NCI-H510A (cell line): ENCODE results near the gene SRSF10.
"Not testable (repeated sequence)": the region's sequence is repeated elsewhere in the genome, so short reads cannot be mapped to it uniquely, and the experiment has no call there.

ENCODE experiments used
- DNase-seq: peaks from one replicate; lab custom pipeline; 2025; lab: John Stamatoyannopoulos, UW

The SRSF10 gene

DNA sequence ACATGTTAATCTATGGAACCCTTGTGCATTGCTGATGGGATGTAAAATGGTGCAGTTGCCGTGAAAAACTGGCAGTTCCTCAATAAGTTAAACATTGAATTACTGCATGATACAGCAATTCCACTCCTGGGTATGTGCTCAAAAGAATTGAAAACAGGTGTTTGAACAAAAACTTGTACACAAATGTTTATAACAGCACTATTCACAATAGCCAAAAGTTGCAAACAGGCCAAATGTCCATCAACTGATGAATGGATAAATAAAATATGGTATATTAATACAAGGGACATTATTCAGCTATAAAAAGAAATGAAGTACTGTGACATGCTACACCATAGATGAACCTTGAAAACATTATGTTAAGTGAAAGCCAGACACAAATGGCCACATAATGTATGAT lies 17.7 kb upstream of the SRSF10 start:
- DNase-seq = no peak

DNA sequence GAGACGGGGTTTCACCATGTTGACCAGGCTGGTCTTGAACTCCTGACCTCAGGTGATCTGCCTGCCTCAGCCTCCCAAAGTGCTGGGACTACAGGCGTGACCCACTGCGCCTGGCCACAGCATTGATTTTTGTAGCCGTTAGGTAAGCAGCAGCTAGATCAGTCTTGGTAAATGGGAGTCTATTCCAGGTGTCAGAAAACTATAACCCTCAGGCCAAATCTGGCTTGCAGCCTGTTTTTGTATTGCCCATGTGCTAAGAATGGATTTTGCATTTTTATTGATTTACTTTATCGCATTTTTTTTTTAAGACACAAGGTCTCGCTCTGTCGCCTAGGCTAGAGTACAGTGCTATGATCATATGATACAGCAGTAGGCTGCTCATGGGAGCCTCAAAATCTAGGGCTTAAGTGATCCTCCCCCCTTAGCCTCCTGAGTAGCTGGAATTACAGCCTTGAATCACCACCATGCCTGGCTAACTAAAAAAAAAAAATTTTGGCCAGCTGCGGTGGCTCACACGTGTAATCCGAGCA lies 16.6 kb upstream of the SRSF10 start:
- no peak for DNase-seq

DNA sequence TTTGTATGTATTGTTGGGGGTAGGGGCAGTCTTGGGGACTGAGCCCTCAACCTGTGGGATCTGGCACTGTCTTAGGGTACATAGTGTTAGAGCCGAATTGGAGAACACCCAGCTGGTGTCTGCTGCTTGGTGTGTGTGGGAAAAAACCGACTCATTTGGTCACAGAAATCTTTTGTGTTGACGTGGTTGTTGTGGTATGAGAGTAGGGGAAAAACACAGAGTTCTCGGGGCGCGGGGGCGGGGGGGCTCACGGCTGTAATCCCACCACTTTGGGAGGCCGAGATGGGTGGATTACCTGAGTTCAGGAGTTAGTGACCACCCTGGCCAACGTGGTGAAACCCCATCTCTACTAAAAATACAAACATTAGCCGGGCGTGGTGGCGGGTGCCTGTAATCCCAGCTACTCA lies 15.3 kb upstream of the SRSF10 start:
- DNase-seq = no peak

DNA sequence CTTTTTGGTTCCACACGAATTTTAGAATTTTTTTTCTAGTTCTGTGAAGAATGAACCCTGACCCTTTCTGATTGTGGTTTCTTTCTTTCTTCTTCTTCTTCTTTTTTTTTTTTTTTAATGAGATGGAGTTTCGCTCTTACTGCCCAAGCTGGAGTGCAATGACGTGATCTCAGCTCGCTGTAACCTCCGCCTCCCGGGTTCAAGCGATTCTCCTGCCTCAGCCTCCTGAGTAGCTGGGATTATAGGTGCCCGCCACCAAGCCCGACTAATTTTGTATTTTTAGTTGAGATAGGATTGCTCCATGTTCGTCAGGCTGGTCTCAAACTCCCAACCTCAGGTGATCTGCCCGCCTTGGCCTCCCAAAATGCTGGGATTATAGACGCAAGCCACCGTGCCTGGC lies 11.9 kb upstream of the SRSF10 start:
- DNase-seq = not testable (repeated sequence)

DNA sequence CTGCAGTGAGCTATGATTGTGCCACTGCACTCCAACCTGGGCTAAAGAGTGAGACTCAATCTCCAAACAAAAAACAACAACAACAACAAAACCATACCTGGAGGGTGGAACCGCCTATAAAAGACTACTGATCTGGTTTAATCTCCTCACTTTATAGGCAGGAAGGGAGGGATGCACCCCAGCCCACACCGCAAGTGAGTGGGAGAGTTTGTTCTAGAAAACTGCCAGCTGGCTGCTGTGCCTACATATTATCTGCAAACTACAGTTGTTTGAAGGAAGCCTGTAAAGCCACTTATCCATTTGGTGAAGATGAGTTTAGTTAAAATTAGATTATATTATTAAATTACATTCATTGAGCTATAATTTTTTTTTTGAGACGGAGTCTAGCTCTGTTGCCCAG lies 9.1 kb upstream of the SRSF10 start:
- DNase-seq = no peak

DNA sequence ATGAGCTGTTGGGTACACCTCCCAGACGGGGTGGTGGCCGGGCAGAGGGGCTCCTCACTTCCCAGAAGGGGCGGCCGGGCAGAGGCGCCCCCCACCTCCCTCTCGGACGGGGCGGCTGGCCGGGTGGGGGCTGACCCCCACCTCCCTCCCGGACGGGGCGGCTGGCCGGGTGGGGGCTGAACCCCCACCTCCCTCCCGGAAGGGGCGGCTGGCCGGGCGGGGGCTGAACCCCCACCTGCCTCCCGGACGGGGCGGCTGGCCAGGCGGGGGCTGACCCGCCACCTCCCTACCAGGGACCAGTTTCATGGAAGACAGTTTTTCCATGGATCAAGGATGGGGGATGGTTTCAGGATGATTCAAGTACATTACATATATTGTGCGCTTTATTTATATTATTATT lies 6.9 kb upstream of the SRSF10 start:
- not testable (repeated sequence) for DNase-seq

DNA sequence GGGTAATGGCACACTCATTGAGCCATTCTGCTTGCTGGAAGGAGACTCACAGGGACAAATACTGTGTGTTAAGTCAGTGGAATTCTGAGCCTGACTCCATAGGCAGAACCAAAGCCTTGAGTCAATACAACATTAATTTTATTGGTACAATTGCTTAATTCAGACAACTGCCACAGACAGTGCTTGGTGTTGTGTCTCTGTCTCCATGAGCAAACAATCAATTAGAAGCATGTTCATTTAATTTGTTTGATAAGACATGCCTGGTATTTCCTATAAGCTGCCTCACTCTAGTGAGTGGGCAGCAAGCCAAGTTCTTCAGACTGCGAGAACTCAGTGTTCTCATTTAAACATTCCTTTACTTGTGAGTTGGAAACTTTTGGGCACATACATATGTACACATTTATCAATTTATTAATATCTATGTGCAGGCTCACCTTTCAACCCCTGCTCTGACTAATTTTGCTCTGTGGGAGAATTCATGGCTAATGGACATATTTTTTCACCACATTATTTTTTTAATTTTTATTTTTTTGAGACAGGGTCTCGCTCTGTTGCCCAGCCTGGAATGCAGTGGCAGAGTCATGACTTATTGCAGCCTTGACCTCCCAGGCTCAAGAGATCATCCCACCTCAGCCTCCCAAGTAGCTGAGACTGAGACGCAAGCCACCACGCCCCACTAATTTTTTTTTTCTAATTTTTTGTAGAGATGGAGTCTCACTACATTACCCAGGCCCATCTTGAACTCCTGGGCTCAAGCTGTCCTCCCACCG lies 4.5 kb upstream of the SRSF10 start:
- no peak for DNase-seq

DNA sequence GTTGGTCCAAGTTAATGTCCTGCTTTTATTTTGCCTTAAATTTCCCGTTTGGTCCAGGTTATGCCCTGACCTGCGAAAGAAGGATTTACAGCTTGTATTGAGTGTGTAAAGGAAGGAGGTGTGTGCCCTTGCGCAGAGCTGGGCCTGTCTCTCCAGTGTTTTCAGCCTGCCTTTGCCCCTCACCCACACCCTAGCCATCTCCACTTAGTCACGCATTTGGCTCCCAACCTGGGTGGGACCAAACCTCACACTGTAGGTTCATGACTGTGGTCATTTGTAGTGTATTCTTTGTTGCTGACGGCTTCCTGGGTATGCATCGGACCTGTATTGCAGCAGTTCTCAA lies 572 bp upstream of the SRSF10 start:
- DNase-seq = peak; percentile 37

DNA sequence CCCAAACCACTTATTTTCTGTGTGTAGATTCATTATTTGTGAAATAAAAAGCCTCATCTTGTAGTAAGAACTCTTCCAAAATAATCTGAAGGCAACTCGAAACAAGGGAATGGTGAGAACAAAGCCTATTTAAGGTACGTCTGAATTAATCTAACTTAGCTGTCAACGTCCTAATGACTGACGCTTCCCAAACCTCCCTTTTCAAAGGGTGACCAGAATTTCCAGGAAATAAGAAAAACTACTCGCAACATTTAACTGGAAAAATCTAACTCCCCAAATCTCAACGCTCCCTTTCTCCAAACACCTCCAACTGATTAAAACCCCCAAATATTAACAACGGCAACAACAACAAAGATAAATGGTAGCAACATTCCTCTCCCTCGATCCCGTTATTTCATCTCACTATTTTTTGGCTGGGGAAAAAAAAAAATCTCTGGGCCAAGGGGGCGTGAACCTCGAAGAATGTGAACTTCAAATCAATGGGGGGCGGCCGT lies 693 bp downstream of the SRSF10 start:
- DNase-seq = no peak

DNA sequence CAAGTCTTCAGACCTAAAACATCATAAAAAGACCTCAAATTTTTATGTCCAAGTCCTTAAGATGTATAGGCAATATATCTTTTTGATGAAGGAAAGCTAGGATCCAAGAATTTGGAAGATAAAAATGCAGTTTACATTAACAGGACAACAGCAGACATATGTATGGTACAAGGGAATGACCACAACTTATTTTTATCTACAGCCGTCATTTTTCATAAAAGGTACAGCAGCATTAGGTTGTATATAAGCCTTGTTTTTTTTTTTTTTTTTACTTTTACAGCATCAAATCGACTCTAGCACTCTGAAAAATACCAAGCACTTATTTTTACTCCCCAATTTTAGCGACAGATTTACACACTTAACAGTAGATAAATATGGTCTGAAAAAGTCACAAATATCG lies 1.3 kb downstream of the SRSF10 start:
- DNase-seq = no peak

DNA sequence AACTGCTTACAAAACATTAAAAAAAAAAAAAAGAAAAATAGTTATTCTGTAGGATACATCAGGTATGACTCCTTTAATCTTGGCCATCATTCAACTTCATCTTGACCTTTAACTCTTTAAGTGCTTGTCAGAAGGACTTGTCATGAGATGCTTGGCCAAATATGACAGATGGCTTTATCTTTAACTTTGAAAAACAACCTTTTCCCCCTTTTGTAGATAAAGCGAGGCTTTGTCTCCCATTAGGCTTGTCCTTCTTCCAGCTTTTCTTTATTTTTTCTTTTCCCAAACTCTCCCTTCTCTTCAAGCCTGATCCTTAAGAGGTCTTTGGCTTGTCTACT lies 2.3 kb downstream of the SRSF10 start:
- no peak for DNase-seq

DNA sequence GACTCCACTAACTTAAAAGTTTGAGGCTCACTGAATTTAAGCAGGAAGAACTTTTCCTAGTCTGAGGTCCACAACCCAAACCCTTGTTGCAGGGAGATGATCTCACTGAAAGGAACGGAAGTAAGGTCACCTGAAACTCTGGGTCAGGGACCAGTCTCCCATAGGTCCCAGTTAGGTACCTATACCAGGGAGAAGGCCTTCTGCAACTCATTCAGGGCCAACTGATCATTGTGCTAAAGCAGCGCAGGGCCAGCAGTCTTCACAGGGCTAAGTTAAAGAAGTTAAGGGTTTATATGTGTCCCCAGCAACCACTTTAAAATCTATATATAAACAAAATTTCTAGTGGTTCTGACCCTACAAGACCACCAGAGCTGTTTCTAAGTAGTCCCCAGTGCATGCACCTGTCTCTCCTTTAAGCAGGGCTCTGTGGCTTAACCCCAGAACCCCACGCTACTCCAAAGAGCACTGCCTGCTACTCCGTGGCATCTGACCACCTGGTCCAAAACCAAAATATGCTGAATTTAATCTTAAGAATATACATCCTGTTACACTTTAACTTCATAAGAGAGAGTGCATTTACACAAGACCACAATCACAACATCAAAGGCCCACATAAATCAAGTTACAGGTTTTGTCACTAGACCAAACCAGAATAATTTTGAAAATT lies 2.8 kb downstream of the SRSF10 start:
- DNase-seq = no peak

DNA sequence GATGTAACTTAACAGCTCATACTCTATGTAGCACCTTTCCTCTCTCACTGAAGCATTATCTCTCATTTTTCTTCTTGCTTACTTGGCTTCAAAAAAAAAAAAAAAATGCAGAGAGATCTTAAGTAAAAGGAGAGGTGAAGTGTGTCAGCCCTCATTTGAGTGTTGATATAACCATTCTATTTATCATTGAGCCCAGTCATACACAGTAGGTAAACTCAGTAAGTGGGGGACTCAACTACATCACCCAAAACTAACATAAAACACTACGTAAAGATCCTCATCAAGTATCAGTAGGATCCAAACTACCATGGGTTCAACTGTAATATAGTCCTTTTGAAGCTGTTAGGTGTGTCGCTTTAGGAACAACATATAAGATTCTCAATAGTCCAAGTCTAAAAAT lies 12.3 kb downstream of the SRSF10 start:
- DNase-seq = no peak

DNA sequence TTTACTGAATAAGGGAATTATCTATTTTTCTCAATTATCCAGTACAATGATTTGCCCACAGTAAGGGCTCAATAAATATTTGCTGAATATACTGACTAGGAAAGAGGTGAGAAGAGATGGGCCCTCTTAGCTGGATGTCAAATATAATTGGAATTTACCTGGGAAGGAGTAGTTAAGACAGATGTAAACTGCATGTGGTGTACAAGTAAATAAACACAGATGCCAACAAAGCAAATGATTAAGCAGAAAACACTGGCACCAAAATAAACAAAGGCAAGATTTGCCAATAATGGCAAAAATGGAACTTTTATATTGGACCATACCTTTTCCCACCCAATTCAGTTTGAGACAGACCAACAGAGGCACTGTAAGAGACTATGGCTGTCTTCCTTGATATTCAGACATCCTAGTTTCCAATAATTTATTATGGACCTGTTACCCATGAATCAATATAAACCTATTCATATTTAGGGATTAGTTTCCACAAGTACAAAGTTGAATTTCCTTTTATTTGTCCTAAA lies 13.1 kb downstream of the SRSF10 start:
- DNase-seq = no peak

DNA sequence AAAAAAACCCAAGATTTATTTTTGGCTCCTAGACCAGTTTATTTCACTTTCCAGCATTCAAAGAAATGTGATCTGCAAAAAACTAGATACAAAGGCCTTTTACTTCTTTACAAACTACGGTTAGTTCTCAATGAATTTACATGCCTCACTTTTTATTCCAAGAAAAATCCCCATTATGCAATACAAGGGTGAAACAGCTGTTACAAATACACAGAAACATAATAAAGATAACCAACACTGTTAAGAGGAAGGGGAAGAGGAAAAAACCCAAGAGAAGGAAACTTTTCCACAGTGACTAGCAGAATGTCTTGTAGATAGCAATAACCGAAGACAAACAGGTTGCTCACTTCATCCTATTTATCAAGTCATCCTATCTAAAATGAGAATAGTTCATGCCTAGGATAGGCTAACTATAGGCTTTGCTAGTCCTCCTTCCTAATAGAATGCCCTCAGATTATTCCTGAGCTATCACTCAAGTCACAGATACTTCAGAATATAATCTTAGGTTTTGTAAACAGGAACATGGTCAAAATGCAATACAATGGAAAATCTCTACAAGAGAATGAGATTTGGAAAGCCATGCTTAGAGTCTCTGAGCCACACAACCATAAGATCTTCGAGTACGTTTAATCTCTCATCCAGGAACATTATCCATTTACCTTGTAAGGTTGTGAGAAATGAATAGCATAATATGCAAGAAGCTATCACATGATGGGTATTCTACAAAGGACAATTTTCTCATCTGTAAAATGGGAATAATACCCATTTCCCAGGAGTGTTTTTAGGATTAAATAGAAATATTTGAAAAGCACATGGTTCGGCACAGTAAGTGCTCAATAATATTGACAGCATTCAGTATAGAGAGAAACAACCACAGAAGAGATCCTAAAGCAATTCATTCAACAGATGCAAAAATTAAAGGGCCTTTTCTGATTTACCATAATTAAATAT lies 15.1 kb downstream of the SRSF10 start:
- DNase-seq = no peak

DNA sequence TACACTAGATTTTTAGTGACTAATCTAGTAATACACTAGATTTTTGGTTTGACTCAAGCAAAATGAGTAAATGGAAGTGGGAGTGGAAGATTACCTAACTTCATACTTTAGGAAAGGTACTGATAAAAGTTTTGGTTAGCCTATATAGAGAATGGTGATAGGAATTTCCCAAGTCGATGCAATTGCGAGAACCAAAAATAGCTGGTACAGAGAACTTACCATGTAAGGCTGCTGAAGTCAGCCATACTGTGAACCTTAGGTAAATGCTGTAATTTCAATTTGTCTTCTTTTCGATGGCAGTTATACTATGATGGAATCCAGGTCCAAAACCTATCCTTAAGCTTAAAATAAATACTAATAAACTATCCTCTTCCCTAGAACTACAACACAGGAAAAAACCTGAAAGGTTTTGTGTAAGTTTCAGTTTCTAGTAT lies 15.9 kb downstream of the SRSF10 start:
- DNase-seq = no peak

DNA sequence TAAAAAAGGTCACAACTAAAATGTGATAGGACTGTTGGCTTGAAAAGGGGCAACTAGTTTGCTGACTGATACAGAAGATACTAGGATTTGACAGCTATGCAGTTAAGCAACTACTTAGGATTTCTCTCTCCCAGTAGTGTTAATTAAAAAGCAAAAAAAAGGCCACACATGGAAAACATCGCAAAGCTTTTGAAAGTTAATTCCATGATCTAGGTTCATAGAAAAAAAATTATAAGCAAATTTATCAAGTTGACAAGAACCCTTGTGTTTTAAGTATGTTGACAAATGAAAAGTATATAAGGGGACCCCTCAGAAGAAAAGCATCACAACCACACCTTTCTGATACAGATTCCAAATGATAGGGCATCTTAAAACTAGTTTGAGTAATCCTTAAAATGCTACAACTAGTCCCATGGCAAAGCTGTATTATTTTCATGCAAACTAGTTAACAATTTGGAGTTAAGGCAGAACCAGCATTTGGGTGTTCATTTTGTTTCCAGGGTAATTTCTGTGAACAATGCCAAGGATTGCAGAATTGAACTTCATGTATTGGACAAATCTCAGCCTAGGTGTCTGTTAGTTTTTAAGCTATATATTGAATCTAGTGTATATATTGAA lies 16.4 kb downstream of the SRSF10 start:
- DNase-seq = no peak

DNA sequence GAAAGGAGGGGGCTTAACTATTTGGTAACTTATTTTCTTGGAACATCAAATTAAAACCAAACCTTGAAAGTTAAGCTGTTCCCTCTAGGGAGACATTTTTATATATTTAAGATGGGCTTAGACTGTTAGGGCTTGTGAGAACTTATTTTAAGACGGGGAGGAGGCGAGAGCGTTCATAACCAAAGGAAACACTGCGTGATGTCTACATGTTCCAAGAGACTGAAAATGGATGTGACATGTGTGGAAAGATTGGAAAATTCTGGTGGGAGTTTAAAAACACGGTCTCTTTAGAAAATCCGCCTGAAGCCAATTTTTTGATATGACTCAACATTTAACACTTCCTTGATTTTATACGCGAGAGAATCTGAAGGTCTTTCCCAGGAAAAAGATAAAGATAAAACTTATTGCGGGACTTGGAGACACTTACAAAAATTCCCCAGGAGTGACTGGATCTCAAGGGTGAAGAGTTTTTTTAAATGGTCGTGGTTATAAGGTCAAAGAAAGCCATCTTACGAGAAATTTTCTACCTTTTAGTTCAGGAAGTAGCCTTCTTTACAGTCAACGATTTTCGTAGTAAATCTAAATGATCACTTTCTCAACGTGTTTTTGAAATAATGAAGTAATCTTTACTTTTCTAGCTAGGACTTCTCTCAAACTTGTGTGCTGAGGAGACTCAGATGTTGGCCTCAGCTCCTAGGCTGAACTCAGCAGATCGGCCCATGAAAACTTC lies 19.7 kb downstream of the SRSF10 start:
- DNase-seq = no peak

DNA sequence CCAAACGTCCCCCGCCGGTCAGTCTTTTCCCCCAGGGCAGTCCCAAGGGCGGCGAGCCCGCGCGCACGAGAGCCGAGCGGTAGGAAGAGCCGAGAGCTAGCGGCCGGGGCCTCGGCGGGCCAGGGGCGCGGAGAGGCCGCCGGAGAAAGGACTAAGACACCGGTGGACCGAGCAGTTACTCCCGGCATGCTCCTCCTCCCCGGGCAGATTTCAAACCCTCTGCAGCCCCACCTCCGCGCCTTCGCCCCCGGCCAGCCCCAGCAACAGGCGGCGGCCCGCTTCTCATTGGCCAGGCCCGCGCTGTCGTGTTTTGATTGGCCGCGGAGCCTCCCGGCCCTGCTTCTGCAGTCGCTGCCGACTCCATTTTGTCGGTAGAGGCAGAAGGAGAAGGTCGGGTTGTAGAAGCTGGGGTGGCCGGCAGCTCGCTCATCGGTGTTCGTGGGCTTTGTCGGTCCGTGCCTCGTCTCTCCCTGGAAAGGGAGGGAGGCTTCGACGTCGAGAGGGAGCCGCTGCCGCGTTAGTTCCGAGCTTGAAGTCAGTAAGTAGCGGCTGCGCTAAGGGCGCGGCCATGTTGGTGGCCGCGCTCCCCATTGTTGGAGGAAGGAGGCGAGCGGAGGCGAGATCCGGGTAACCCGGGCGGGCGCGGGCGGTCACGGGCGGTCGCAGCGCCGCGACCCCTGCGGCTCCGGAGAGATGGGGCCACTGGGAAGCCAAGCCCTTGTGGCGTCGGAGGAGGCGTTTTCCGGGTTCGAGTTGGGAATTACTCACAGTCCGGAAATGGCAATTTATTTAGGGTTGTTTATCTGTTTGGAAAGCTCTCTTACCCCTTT lies 20.5 kb downstream of the SRSF10 start, which contains the start of gene PNRC2:
TSS of gene PNRC2 (plus strand) at position 368 of the 830 bp plus-strand sequence. CDS start 1,630 bp downstream, outside the sequence.
- DNase-seq = peak; percentile 90
